OCI-LY3 (cell line): Measurements from ENCODE around the gene COL12A1.

Experiments
- CTCF ChIP-seq: fragments of 200-600, 300-600 bp; sonication (generic); IDR thresholded peaks from 2 replicates; pipeline ENCODE4 v1.5.1; 2014; ENCODE audit warnings: antibody characterized with exemption, low read length, low read depth
- EZH2phosphoT487 ChIP-seq: fragments of 200-600 bp; shearing (Covaris generic); IDR thresholded peaks from 2 replicates; pipeline ENCODE4 v1.6.1; 2018; ENCODE audit warnings: antibody characterized with exemption, mixed run types, low read depth

GRCh38 chr6:75203721-75204120 lies 2.1 kb downstream of the COL12A1 start:
- TF ChIP-seq CTCF: no peak
- no peak for TF ChIP-seq EZH2phosphoT487
